Measurements from ENCODE around the gene STK40. TPM values are rescaled to one million over a fixed set of nuclear protein-coding genes. Genes with fewer than 3 reads are reported as not detected.

STK40 gene
- total RNA-seq, 1 donor from 2014 or later: 80.1 TPM

- Mint-ChIP-seq H3K36me3 (ENCODE audit: low read depth) (peaks cover 11% of the 10 kb centered on the region), H3K4me3 (no peak overlapping the region), H3K9me3 (no peaks in the 10 kb centered on the region), H3K4me1 (peaks cover 9% of the 10 kb centered on the region), H3K27me3 (ENCODE audit: low read depth) (no peaks in the 10 kb centered on the region), H3K27ac (ENCODE audit: unreplicated experiment) (peak overlapping the region; percentile 83)
- no peak for TF ChIP-seq CTCF (conservative IDR thresholded peaks at IDR 0.05)
- no peak for DNase-seq (ENCODE audit: low read depth, low spot score)
Observed at GRCh38 chr1:36415661-36416326, 30.1 kb upstream of the STK40 start.

GRCh38 chr1:36414384-36414783 lies 28.7 kb upstream of the STK40 start:
- no peak for TF ChIP-seq CTCF (conservative IDR thresholded peaks at IDR 0.05)
- peaks cover 14% of the 10 kb centered on the region for H3K36me3 Mint-ChIP-seq (ENCODE audit: low read depth)
- no peaks in the 10 kb centered on the region for H3K27me3 Mint-ChIP-seq (ENCODE audit: low read depth)
- H3K4me3 Mint-ChIP-seq: no peak overlapping the region
- H3K9me3 Mint-ChIP-seq: no peaks in the 10 kb centered on the region
- no peak overlapping the region for H3K27ac Mint-ChIP-seq (ENCODE audit: unreplicated experiment)
- DNase-seq (ENCODE audit: low read depth, low spot score): no peak
- H3K4me1 Mint-ChIP-seq: peaks cover 4% of the 10 kb centered on the region

DNA sequence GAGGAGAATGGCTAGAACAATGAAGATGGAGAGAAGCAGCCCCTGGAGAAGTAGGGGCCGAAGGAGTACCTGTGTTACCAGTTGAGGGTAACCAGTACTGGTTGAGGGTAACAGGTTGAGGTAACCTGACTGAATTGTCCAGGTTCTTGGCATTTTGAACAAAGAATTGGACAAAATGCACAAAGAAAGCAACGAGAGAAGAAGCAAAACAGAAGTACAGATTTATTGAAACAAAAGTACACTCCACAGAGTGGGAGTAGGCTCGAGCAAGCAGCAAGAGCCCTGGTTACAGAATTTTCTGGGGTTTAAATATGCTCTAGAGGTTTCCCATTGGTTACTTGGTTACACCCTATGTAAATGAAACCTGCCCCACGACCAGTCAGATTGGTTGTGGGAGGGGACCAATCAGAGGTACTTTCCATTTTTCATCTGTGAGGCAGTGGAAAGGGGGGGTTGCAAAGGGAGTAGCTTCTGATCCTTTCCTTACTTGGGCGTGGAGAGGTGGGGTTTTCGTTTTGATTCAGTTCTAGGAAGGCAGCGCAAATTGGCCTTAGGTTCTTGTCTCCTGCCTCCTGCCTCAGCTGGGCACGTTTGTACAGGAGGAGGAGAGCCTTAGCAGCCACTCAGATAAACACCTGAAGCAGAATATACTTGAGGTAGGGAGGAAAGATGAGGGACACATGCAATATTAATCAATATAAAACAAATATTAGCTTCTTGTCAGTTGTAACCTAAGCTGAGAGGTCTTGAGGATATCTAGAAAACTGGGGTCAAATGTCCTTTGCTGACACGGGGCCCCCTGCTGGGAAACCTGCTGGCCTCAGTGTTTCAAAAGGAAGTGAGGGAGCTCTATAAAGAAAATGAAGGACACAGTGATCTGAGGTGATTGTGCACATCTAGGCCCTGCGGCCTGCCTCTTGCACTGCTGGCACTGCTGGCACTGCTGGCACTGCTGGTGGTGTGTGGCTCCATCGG lies 26.2 kb upstream of the STK40 start:
- H3K4me1 Mint-ChIP-seq: peaks cover 4% of the 10 kb centered on the region
- H3K4me3 Mint-ChIP-seq: no peak overlapping the region
- no peaks in the 10 kb centered on the region for H3K27me3 Mint-ChIP-seq (ENCODE audit: low read depth)
- DNase-seq (ENCODE audit: low read depth, low spot score): no peak
- peaks cover 14% of the 10 kb centered on the region for H3K36me3 Mint-ChIP-seq (ENCODE audit: low read depth)
- no peak for TF ChIP-seq CTCF (conservative IDR thresholded peaks at IDR 0.05)
- peak overlapping the region; percentile 85 for H3K27ac Mint-ChIP-seq (ENCODE audit: unreplicated experiment)
- H3K9me3 Mint-ChIP-seq: no peaks in the 10 kb centered on the region

- Mint-ChIP-seq H3K36me3 (ENCODE audit: low read depth) (peaks cover 11% of the 10 kb centered on the region), H3K9me3 (no peaks in the 10 kb centered on the region), H3K27me3 (ENCODE audit: low read depth) (no peaks in the 10 kb centered on the region), H3K4me3 (no peak overlapping the region), H3K27ac (ENCODE audit: unreplicated experiment) (no peak overlapping the region), H3K4me1 (peaks cover 4% of the 10 kb centered on the region)
- TF ChIP-seq CTCF (conservative IDR thresholded peaks at IDR 0.05): no peak
- no peak for DNase-seq (ENCODE audit: low read depth, low spot score)
Observed at GRCh38 chr1:36408479-36408878, 22.8 kb upstream of the STK40 start.

- H3K27ac Mint-ChIP-seq (ENCODE audit: unreplicated experiment): no peak overlapping the region
- DNase-seq (ENCODE audit: low read depth, low spot score): no peak
- H3K27me3 Mint-ChIP-seq (ENCODE audit: low read depth): no peaks in the 10 kb centered on the region
- no peaks in the 10 kb centered on the region for H3K9me3 Mint-ChIP-seq
- H3K4me3 Mint-ChIP-seq: no peak overlapping the region
- TF ChIP-seq CTCF (conservative IDR thresholded peaks at IDR 0.05): no peak
- peaks cover 7% of the 10 kb centered on the region for H3K36me3 Mint-ChIP-seq (ENCODE audit: low read depth)
- H3K4me1 Mint-ChIP-seq: peaks cover 7% of the 10 kb centered on the region
Observed at GRCh38 chr1:36406440-36406839, 20.7 kb upstream of the STK40 start.

All from neural crest cell (in vitro differentiated cells).